PC-3 (cell line): Measurements from ENCODE around the gene CBARP. TPM values are rescaled to one million over a fixed set of nuclear protein-coding genes. Genes with fewer than 3 reads are reported as not detected.

ENCODE experiments used
- ATAC-seq: fragments of 200-7000 bp; cut with Tn5 transposase; 2 replicates; pipeline ENCODE4 v1.9.1; 2020; ENCODE audit warnings: mild to moderate bottlenecking, moderate library complexity
- BruUV-seq: library from RNA; stranded (reverse); fragments of 400-500 nt; replicated peaks from 2 replicates; lab custom pipeline; 2021; lab: Mats Ljungman, UMichigan
- CTCF ChIA-PET: fragments of 300-600 bp; sonication (Branson Sonifier 250); formaldehyde crosslinking; loops from one replicate; lab custom pipeline; 2022; ENCODE audit warnings: antibody characterized with exemption; lab: Charles Lee
- POLR2A ChIA-PET: fragments of 300-600 bp; sonication (Branson Sonifier 250); formaldehyde crosslinking; loops from one replicate; lab custom pipeline; 2022; ENCODE audit warnings: antibody characterized with exemption; ENCODE audit not compliant: unreplicated experiment; lab: Charles Lee
- DNase-seq: peaks from one replicate; pipeline ENCODE4 v3.0.0-alpha.2; 2015
- H2AFZ ChIP-seq: fragments of 300-600 bp; sonication (generic); 2 replicates; pipeline ENCODE4 v1.6.0; 2016; ENCODE audit warnings: antibody characterized with exemption, low read length
- H3F3A ChIP-seq: fragments of 300-600 bp; sonication (generic); one replicate; pipeline ENCODE4 v1.6.0; 2017; ENCODE audit warnings: antibody characterized with exemption, low read length, control low read depth, mild to moderate bottlenecking; ENCODE audit not compliant: unreplicated experiment
- H3K27ac ChIP-seq: fragments of 300-600 bp; sonication (generic); 2 replicates; pipeline ENCODE4 v1.5.1; 2016; ENCODE audit warnings: mild to moderate bottlenecking, low read length
- H3K27me3 ChIP-seq: fragments of 300-600 bp; sonication (generic); 2 replicates; pipeline ENCODE4 v1.6.1; 2016; ENCODE audit warnings: low read length, mixed read lengths
- H3K36me3 ChIP-seq: fragments of 300-600 bp; sonication (generic); 2 replicates; pipeline ENCODE4 v1.6.1; 2016; ENCODE audit warnings: low read depth, mixed run types, low read length, mixed read lengths
- H3K4me1 ChIP-seq: fragments of 300-600 bp; sonication (generic); 2 replicates; pipeline ENCODE4 v1.5.1; 2016; ENCODE audit warnings: low read length; ENCODE audit not compliant: insufficient read depth
- H3K4me2 ChIP-seq: fragments of 300-600 bp; sonication (generic); 2 replicates; pipeline ENCODE4 v1.6.0; 2016; ENCODE audit warnings: low read length
- H3K4me3 ChIP-seq: fragments of 300-600 bp; sonication (generic); 2 replicates; pipeline ENCODE4 v1.5.1; 2016; ENCODE audit warnings: mild to moderate bottlenecking, low read length, mixed read lengths
- H3K79me2 ChIP-seq: fragments of 300-600 bp; sonication (generic); 2 replicates; pipeline ENCODE4 v1.6.1; 2017; ENCODE audit warnings: low read length, mixed read lengths
- H3K9ac ChIP-seq: fragments of 300-600 bp; sonication (generic); 2 replicates; pipeline ENCODE4 v1.6.0; 2016; ENCODE audit warnings: mild to moderate bottlenecking, low read length
- H3K9me2 ChIP-seq: fragments of 300-600 bp; sonication (generic); replicated peaks from 2 replicates; pipeline ENCODE4 v1.6.1; 2016; ENCODE audit warnings: mixed run types, low read length, mixed read lengths
- H3K9me3 ChIP-seq: fragments of 300-600 bp; sonication (generic); 2 replicates; pipeline ENCODE4 v1.6.1; 2016; ENCODE audit warnings: low read length, mixed read lengths
- H4K20me1 ChIP-seq: fragments of 300-600 bp; sonication (generic); 2 replicates; pipeline ENCODE4 v1.6.1; 2016; ENCODE audit warnings: low read length, mixed read lengths
- EZH2 ChIP-seq: fragments of 300-600 bp; sonication (generic); IDR thresholded peaks from one replicate; pipeline ENCODE4 v1.6.1; 2017; ENCODE audit warnings: antibody characterized with exemption, mild to moderate bottlenecking, low read length; ENCODE audit not compliant: unreplicated experiment
- EZH2phosphoT487 ChIP-seq: fragments of 300-600 bp; sonication (generic); IDR thresholded peaks from 2 replicates; pipeline ENCODE4 v1.6.1; 2018; ENCODE audit warnings: mild to moderate bottlenecking, antibody characterized with exemption, low read length, borderline replicate concordance
- intact Hi-C: fragments of 100-400 bp; cut with micrococcal nuclease; formaldehyde crosslinking; loops from 2 replicates; pipeline ENCODE4 v1.9.0; 2023
- total RNA-seq: library from RNA; depleted of rRNA; stranded (reverse); fragments of >200 nt; gene quantifications from 2 replicates; pipeline ENCODE4 v1.2.3, GENCODE V29; 2014
- TF ChIP-seq, protein P1 (sequence below): fragments of 300-600 bp; sonication (generic); conservative IDR thresholded peaks from 2 replicates; pipeline ENCODE4 v1.5.1; 2017; ENCODE audit warnings: antibody characterized with exemption, low read depth, mild to moderate bottlenecking, low read length

CBARP gene
- total RNA-seq, 1 experiment from 2014 or later, result 3.3 TPM

DNA sequence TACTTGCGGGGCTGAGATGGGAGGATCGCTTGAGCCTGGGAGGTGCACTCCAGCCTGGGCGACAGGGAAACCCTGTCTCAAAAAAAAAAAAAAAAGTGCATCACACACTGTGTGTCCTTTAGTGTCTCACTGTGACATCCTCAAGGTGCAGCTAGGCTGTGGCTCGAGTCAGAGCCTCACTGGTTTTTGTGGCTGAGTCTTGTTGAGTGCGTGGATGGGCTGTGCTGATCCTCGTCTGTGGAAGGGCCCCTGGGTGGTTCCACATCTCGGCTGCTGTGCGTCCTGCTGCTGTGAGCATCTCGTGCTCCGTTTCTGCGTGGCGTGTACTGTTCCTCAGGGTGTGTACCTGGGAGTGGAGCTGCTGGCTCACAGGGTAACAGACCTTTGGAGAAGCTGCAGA, 21.0 kb downstream of the CBARP start:
- no peaks in the 10 kb centered on the region for H3K27me3 ChIP-seq
- no peak overlapping the region for H3K4me3 ChIP-seq
- ATAC-seq, result no peak
- H3K27ac ChIP-seq, result peak overlapping the region; percentile 52
- H3K79me2 ChIP-seq, result peaks cover 65% of the 10 kb centered on the region
- no peaks in the 10 kb centered on the region for H3F3A ChIP-seq
- ChIA-PET POLR2A (no interaction called here), CTCF (interaction anchor here (0.5 kb wide), 1 partner anchor 22 kb away, joined by 7 read pairs; no protein-coding TSS in a partner anchor)
- H4K20me1 ChIP-seq, result 0 out of 2 replicates have a peak, but pooled peaks cover 2% of the 10 kb centered on the region
- no TSS peak for BruUV-seq
- no peak overlapping the region for H2AFZ ChIP-seq
- 0 out of 2 replicates have a peak overlapping the region, but pooled peaks have one; percentile 47 for H3K4me2 ChIP-seq
- H3K4me1 ChIP-seq, result peaks cover 25% of the 10 kb centered on the region
- no peak for DNase-seq
- intact Hi-C loops, result no loop called here
- no peak overlapping the region; the same call in 1 of the 2 replicates for H3K9ac ChIP-seq
- no peaks in the 10 kb centered on the region for H3K36me3 ChIP-seq
- TF ChIP-seq EZH2 (no peak), EZH2phosphoT487 (no peak)
- TF ChIP-seq, protein P1, sequence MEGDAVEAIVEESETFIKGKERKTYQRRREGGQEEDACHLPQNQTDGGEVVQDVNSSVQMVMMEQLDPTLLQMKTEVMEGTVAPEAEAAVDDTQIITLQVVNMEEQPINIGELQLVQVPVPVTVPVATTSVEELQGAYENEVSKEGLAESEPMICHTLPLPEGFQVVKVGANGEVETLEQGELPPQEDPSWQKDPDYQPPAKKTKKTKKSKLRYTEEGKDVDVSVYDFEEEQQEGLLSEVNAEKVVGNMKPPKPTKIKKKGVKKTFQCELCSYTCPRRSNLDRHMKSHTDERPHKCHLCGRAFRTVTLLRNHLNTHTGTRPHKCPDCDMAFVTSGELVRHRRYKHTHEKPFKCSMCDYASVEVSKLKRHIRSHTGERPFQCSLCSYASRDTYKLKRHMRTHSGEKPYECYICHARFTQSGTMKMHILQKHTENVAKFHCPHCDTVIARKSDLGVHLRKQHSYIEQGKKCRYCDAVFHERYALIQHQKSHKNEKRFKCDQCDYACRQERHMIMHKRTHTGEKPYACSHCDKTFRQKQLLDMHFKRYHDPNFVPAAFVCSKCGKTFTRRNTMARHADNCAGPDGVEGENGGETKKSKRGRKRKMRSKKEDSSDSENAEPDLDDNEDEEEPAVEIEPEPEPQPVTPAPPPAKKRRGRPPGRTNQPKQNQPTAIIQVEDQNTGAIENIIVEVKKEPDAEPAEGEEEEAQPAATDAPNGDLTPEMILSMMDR, result no peak
- no peaks in the 10 kb centered on the region for H3K9me3 ChIP-seq
- H3K9me2 ChIP-seq, result no peaks in the 10 kb centered on the region

DNA sequence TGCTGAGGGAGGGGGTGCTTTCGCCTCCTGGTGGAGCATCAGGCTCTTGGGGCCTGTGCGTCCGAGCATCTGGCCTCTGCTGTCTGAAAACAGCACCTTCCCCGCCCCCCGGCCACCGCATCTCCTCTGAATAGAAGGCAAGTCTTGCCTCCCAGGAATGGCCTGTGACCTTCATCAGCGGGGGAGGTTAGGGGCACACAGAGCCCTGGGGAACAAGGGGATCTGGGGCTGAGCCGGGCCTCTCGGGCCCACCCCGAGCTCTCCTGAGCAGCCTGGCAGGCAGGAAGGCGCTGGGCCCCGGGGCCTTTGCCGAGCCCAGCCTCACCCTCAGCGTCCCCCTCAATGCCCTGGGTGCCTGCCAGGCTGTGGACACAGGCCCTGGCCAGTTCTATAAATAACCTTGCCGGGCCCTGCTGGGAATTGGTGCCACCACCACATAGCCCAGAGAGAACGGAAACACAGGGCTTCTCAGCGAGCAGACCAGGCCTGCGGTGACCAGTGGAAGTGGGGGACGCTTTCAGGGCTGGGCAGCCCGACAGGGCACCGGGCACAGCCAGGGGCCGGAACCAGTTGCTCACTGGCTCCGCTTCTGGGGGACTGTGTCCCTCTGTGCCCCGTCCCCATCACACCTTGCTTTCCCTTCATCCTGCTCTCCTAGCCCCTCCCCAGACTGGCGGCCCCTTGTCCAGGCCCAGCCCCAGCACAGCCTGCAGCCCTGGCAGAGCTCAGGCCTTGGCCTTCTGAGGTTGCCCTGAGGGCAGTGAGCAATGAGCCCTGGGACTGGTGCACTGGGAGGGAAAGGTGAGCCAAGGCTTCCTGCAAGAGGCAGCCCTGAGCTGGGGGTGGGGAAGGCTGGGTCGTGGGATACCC, 22.7 kb downstream of the CBARP start:
- Histone ChIP-seq H3K4me1 (peaks cover 25% of the 10 kb centered on the region), H3K9me3 (no peaks in the 10 kb centered on the region), H3K9ac (no peak overlapping the region), H4K20me1 (0 out of 2 replicates have a peak, but pooled peaks cover 2% of the 10 kb centered on the region), H3K36me3 (no peaks in the 10 kb centered on the region), H3K4me3 (no peak overlapping the region), H3K9me2 (no peaks in the 10 kb centered on the region), H3K27me3 (no peaks in the 10 kb centered on the region), H3K79me2 (peaks cover 82% of the 10 kb centered on the region), H2AFZ (no peak overlapping the region), H3K4me2 (peak overlapping the region; percentile 4; the same call in 1 of the 2 replicates), H3F3A (no peaks in the 10 kb centered on the region), H3K27ac (peak overlapping the region; percentile 58)
- TF ChIP-seq, protein P1, result no peak
- TF ChIP-seq EZH2, result no peak
- TF ChIP-seq EZH2phosphoT487, result no peak
- CTCF ChIA-PET, result interaction anchor here (0.5 kb wide), 1 partner anchor 29 kb away, joined by 3 read pairs; no protein-coding TSS in a partner anchor
- no TSS peak for BruUV-seq
- ATAC-seq (peak; percentile 37; the same call in 1 of the 2 replicates), DNase-seq (peak; percentile 60)
- intact Hi-C loops, result no loop called here
- POLR2A ChIA-PET, result no interaction called here
